Stimulated activated CD4-positive, alpha-beta T cell treated with anti-CD3 and anti-CD28 coated beads, Interleukin-1b, Interleukin-23, amount 100 ng/mL, for 48 hours (primary cell): ENCODE measurements around the gene C9orf72.
A peak's percentile ranks its signal among the peaks of the same experiment; 100 is the strongest.

Source experiments
- DNase-seq: peaks from one replicate; pipeline ENCODE4 v3.0.0-alpha.2; 2020

Gene C9orf72

GRCh38 chr9:27537756-27538155, 35.5 kb downstream of the C9orf72 start:
- no peak for DNase-seq

GRCh38 chr9:27537027-27537435, 36.2 kb downstream of the C9orf72 start:
- no peak for DNase-seq

GRCh38 chr9:27536168-27536567, 37.1 kb downstream of the C9orf72 start:
- DNase-seq = no peak

- peak; percentile 3 for DNase-seq
Measured at GRCh38 chr9:27535701-27536118, 37.6 kb downstream of the C9orf72 start.

- DNase-seq = no peak
Measured at GRCh38 chr9:27534658-27535209, 38.5 kb downstream of the C9orf72 start.

- no peak for DNase-seq
Measured at GRCh38 chr9:27534131-27534530, 39.1 kb downstream of the C9orf72 start.

GRCh38 chr9:27533311-27533710, 40.0 kb downstream of the C9orf72 start:
- DNase-seq = no peak

GRCh38 chr9:27532046-27532445, 41.2 kb downstream of the C9orf72 start:
- no peak for DNase-seq

GRCh38 chr9:27530915-27531755, 42.1 kb downstream of the C9orf72 start:
- DNase-seq = no peak

- peak; percentile 77 for DNase-seq
Measured at GRCh38 chr9:27529316-27530278, 43.7 kb downstream of the C9orf72 start, which contains the start of gene MOB3B. Gene MOB3B (minus strand): TSS chr9:27529814. CDS start chr9:27455550, 74,264 bp downstream.

GRCh38 chr9:27528886-27529315, 44.4 kb downstream of the C9orf72 start:
- DNase-seq = peak; percentile 57

- peak; percentile 56 for DNase-seq
Measured at GRCh38 chr9:27528076-27528885, 45.0 kb downstream of the C9orf72 start.

- DNase-seq = no peak
Measured at GRCh38 chr9:27527702-27528075, 45.6 kb downstream of the C9orf72 start.

GRCh38 chr9:27524236-27524635, 49.0 kb downstream of the C9orf72 start, which contains the start of gene IFNK:
Gene IFNK (plus strand): TSS chr9:27524290. CDS start chr9:27524337, 47 bp downstream.
- DNase-seq = no peak

GRCh38 chr9:27523141-27523540, 50.1 kb downstream of the C9orf72 start:
- no peak for DNase-seq

GRCh38 chr9:27520986-27521385, 52.3 kb downstream of the C9orf72 start:
- no peak for DNase-seq

GRCh38 chr9:27519466-27520465, 53.5 kb downstream of the C9orf72 start:
- no peak for DNase-seq

GRCh38 chr9:27518809-27519208, 54.5 kb downstream of the C9orf72 start:
- no peak for DNase-seq

- no peak for DNase-seq
Measured at GRCh38 chr9:27518006-27518405, 55.3 kb downstream of the C9orf72 start.

- DNase-seq = no peak
Measured at GRCh38 chr9:27514551-27514950, 58.7 kb downstream of the C9orf72 start.

GRCh38 chr9:27511771-27512170, 61.5 kb downstream of the C9orf72 start:
- DNase-seq = no peak
